ENCODE data around the gene CAPN5. TPM values are rescaled to one million over a fixed set of nuclear protein-coding genes. Genes with fewer than 3 reads are reported as not detected.
"Not testable (repeated sequence)": the region's sequence is repeated elsewhere in the genome, so short reads cannot be mapped to it uniquely, and the experiment has no call there.

Gene CAPN5
- polyA plus RNA-seq, 4 donors, result 22.6 to 31.9 (median 27.0) TPM

DNA sequence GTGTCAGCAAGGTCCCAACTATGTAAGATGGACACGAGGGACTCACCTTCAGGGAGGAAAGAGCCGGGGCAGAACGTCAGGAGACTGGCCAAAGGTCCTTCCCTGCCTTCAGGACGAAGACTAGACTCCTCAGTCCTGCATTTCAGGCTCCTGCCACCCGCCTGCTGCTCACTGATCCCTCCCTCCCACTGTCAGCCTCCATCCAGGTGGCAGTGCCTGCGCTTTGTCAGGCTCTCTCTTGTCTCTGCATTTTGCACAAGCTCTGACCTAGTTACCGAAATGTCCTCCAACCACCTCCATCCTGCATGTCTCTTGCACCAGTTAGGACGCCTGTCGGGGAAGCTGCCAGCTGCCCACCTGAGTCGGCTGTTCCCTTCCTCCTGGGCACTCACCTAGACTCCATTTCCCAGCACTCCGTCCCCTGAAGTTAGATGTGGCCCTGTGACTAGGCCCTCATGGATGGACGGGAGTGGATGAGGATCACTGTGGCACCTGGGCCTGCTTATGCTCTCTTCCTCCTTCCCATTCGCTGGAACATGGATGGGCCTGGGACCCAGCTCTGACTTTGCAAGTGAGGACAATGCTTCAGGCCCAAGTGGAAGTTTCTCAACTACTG, 24.6 kb upstream of the CAPN5 start:
- DNase-seq (ENCODE audit: low read depth in 4 of 4, low spot score in 3 of 4), result no peak

DNA sequence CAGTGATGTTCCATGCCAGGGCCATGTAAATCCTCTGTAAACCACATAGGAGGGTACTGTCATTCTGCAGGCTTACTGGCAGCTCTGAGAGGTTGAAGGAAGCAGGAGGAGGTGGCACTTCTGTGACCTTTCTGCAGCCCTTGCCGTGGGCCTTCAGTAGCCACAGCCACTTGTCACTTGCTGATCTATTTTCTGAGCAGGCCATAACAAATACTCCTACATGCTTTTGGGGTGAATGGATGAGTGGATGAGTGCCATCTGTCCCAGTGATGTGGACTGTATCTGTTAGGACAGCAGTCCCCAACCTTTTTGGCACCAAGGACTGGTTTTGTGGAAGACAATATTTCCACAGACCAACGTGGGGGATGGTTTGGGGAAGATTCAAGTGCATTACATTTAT, 22.4 kb upstream of the CAPN5 start:
- DNase-seq (ENCODE audit: low read depth in 4 of 4, low spot score in 3 of 4), result no peak

DNA sequence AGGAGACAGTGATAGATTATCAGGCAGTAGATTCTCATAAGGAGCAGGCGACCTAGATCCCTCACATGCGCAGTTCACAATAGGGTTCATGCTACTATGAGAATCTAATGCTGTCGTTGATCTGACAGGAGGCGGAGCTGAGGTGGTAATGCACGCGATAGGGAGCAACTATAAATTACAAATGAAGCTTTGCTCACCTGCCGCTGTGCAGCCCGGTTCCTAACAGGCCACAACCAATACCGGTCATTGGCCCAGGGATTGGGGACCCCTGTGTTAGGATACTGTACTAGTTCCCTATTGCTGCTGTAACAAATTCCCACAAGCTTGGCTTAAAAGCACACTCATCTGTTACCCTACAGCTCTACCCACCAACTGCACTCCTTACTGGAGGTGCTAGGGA, 21.9 kb upstream of the CAPN5 start:
- no peak for DNase-seq (ENCODE audit: low read depth in 4 of 4, low spot score in 3 of 4)

DNA sequence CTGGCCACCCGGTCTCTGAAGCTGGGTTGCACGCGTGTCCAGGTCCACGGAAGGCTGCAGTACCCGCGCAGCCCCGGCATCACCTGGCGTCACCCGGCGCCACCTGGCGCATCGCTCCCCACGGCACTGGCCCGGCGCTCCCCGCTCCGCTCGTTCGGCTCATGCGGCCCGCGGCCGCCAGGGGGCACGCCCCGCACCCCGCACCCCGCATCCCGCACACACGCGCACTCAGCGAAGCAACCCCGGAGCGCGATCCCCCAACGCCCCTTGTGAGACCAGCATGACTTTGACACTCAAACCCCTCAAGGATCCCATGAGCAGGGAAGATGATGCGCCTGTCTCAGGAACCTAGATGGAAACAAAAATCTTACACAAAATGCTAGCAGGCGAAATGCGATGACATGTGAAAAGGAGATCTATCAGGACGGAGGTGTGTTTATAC, 20.7 kb upstream of the CAPN5 start:
- DNase-seq (ENCODE audit: low read depth in 4 of 4, low spot score in 3 of 4), result peak in 2 of 4 donors; percentile 7 to 21

DNA sequence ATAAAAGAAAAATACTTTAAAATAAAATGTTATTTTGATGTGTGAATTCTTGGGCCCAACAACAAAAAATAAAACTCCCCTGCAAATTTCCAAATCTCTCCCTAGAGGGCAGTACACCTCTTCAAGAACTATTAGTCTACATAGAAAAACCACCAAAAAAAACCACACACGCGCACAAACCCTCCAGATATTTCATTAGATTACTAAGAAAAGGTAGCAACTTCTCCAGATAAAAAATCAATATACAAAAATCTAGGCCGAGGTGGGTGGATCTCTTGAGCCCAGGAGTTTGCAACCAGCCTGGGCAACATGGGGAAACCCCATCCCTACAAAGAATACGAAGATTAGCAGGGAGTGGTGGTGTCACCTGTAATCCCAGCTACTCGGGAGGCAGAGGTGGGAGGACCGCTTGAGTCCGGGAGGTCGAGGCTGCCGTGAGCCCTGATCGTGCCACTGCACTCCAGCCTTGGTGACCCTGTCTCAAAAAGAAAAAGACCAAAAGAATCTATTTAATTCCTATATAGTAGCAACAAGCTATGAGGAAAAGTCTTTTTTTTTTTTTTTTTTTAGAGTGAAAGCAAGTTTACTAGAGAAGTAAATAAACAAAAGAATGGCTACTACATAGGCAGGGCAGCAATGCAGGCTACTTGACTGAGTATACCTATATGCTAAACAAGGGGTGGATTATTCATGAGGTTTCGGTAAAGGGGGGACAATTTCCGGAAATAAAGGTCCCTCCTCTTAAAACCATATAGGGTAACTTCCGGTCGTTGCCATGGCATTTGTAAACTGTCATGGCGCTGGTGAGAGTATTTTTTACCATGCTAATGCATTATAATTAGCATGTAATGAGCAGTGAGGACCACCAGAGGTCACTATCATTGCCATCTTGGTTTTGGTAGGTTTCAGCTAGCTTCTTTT, 19.5 kb upstream of the CAPN5 start:
- DNase-seq (ENCODE audit: low read depth in 4 of 4, low spot score in 3 of 4), result peak; percentile 81 to 89 (median 86)

DNA sequence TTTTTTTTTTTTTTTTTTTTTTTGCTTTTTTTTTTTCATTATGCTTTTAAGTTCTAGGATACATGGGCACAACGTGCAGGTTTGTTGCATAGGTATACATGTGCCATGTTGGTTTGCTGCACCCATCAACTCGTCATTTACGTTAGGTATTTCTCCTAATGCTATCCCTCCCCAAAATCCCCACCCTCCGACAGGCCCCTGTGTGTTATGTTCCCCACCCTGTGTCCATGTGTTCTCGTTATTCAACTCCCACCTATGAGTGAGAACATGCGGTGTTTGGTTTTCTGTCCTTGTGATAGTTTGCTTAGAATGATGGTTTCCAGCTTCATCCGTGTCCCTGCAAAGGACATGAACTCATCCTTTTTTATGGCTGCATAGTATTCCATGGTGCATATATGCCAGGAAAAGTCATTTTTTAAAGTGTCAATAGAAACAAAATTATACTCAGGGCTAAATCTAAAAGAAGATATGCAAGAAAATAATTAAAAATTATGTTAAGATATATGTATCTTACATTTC, 18.8 kb upstream of the CAPN5 start:
- not testable (repeated sequence) for DNase-seq (ENCODE audit: low read depth in 4 of 4, low spot score in 3 of 4)

DNA sequence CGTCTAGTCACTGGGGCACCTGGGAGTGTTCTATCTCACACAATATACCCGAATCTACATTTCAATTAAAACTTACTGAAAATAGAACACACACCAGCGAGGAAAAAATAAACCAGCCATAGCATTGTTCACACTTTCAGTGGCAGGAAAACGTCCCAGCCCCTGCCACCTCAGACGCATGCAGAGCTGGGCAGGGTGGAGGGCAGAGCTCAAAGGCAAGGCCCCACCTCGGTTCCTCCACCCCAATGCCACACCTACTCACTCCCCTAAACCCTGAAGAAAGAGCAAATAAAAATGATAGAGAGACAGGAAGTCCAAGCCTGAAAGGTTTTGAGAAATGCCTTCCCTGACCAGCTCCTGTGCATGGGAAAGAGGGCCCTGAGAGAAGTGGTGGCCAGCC, 17.7 kb upstream of the CAPN5 start:
- no peak for DNase-seq (ENCODE audit: low read depth in 4 of 4, low spot score in 3 of 4)

DNA sequence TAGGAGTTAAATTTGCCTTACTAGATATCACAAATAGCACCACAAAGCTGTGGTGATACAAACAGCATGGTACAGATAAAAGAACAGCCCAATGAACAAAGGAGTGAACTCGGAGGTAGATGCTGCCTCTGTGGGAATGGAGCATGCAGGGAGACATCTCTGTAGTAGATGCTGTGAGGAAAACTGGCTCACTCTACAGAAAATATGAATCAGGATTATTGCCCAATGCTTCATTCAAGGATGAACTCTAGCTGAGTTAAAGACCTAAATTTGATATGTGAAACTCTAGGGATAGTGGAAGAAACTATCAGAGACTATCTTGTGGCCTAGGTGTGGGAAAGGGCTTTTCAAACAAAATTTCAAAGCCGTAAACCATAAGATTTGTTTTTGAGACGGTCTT, 15.3 kb upstream of the CAPN5 start:
- no peak for DNase-seq (ENCODE audit: low read depth in 4 of 4, low spot score in 3 of 4)

DNA sequence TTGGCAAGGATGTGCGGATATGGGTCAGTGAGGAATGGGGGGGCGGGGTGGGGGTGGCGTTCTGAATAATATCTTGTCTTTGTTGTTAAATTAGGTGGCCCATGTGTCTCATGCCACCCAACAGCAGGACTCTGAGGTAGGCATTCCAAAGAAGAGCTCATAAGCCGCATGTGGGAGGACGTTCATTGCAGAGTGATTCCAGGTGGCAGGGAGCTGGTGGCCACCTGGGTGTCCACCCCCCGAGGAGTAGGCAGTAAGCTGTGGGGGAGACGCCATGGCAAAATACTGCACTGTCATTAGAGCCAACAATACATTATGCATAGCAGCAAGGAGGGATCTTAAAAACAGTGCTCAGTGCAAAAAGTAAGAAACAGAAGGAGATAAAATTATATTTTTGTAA, 14.3 kb upstream of the CAPN5 start:
- DNase-seq (ENCODE audit: low read depth in 4 of 4, low spot score in 3 of 4), result peak in 1 of 4 donors; percentile 38

DNA sequence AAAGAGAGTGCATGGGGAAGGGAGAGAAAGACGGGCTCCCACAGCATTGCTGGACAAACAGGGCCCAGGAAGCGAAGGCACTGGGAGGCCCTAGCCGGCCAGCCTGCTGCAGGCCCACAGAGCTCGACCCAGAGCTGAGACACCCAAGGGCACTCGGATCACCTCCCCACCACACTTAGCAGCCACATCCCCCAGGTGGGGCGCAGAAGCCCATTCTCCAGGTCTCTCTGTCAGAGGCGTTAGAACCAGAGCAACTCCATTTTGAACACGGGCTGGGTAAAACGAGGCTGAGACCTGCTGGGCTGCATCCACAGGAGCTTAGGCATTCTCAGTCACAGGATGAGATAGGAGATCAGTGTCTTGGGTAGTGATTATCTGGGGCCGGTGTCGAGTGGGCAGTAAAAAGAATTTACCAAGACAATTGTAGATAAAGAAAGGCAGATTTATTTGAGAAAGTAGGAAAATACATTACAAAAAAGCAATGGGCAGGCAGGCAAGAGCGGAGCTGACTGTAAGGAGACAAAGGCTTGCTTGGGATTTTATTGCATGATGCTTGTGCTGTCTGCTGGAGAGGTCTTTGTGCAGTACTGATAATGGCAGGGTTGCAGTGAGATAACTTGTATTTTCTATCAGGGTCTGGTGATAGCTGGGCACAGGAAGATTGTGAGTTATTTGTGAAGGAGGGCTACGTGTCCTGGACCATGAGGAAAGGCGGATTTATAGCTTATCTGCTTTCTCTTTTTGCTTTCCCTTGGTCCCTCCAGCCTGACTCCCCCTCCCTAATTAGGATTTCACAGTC, 13.4 kb upstream of the CAPN5 start:
- DNase-seq (ENCODE audit: low read depth in 4 of 4, low spot score in 3 of 4), result no peak

DNA sequence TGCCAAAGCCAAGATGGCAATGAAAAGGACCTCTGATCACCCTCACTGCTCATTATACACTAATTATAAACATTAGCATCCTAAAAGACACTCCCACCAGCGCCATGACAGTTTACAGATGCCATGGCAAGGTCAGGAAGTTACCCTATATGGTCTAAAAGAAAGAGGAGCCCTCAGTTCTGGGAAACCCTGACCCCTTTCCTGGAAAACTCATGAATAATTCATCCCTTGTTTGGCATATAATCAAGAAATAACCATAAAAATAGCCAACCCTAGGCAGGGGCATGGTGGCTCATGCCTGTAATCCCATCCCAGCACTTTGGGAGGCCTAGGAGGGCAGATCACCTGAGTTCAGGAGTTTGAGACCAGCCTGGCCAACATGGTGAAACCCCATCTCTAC, 12.7 kb upstream of the CAPN5 start:
- no peak for DNase-seq (ENCODE audit: low read depth in 4 of 4, low spot score in 3 of 4)

DNA sequence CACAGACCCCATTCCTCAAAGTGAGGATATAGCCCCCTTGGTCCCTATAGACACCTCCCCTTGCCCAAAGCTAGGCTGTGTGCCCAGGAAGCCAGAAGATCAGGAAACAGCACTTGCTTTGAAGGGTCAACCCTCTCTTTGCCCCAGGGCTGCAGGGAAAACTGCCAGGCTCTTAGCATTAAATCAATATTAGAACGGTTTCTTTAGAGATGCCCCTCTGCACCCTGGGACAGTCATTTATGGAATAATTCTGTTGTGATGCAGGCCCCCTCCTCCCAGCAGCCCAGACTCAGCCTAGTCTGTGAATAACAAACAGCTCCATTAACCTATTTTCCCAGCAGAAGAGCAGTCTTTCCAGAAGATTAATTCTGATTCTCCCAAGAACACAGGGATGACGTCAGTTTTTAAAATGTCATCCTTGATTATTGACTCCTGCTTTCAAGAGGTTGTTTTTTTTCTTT, 11.6 kb upstream of the CAPN5 start:
- no peak for DNase-seq (ENCODE audit: low read depth in 4 of 4, low spot score in 3 of 4)

DNA sequence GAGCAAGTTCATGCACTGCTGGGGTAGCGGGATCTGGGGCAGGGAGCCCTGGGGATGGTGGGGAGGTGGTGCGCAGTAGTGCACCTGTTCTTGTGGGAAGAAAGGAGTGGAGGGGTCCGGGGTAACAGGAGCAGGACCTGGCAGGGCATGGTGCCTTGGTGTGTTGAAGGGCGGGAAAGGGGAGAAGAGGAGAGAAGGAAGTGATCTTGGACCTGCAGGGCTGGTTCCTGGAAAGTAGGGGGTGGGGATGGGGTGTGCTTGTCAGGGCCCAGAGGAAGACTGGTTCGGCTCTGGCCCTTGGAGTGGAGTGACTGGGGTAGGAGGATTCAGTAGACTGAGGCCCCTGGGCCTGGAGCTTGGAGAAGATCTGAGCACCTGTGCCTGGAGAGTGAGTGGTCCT, 10.9 kb upstream of the CAPN5 start:
- DNase-seq (ENCODE audit: low read depth in 4 of 4, low spot score in 3 of 4), result no peak

DNA sequence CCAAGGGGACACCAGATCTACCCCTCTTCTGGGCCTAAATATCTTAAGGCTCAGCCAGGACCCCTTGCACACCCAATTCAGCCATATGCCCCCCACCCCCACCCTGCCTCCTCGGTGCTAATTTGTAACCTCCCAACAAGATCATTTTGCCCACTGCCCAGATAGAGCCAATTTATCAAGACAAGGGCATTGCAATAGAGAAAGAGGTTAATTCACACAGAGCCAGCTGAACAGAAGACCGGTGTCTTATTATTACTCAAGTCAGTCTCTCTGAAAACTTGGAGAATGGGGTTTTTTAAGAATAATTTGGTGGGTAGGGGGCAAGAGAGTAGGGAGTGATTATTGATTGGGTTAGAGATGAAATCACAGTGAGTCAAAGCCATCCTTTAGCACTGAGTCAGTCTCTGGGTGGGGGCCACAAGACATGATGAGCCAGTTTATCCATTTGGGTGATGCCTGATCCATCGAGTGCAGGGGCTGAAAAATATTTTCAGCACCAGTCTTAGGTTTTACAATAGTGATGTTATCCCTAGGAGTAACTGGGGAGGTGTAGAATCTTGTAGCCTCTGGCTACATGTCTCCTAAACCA, 9.9 kb upstream of the CAPN5 start:
- DNase-seq (ENCODE audit: low read depth in 4 of 4, low spot score in 3 of 4), result no peak

DNA sequence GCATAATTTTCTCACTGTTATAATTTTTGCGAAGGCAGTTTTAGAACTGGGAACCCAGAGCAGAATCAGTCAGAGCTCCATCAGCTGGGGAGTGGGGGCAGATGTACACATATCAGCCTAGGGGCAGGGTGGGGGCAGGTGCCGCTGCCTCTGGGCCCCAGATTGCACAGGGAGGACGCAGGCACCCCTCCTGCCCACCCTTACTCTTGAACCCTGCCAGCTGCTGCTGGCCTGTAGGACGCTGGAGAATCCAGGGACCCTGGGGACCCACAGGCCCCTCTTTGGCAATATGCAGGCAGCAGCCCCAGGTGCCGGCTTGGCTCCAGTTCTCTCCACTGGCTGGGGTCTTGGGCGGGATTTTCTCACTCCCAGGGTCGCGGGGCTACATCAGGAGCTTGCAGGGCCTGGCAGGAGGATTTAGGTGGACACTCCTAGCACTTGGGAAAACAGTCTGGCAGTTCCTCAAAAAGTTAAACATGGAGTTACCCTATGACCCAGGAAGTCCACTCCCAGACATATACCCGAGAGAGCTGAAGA, 8.8 kb upstream of the CAPN5 start:
- no peak for DNase-seq (ENCODE audit: low read depth in 4 of 4, low spot score in 3 of 4)

DNA sequence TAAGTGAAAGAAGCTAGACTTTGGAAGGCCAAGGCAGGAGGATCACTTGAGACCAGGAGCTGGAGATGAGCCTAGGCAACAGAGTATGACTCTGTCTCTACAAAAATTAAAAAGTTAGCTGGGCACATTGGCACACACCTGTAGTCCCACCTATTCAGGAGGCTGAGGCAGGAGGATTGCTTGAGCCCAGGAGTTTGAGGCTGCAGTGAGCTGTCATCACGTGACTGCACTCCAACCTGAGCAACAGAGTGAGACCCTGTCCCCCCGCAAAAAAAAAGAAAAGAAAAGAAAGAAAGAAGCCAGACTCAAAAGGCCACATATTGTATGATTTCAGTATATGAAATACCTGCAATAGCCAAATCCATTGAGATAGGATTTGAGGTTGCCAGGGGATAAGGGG, 7.9 kb upstream of the CAPN5 start:
- DNase-seq (ENCODE audit: low read depth in 4 of 4, low spot score in 3 of 4), result no peak

DNA sequence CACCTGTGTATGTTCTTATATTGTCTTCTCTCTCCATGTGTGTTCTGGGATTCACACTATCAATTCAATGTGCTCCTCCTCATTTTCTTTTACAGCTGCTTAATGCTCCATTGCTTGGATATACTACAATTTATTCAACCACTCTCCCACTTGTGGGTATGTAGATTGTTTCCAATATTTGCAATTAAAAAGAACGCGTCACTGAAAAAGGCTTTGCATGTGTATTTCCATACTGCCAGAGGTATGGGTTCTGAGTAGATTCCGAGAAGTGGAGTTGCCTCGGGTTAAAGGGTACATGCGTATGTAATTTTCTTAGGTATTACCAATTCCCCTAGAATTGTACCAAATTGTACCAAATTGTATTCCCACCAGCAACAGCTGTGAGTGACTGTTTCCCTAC, 7.0 kb upstream of the CAPN5 start:
- DNase-seq (ENCODE audit: low read depth in 4 of 4, low spot score in 3 of 4), result no peak

DNA sequence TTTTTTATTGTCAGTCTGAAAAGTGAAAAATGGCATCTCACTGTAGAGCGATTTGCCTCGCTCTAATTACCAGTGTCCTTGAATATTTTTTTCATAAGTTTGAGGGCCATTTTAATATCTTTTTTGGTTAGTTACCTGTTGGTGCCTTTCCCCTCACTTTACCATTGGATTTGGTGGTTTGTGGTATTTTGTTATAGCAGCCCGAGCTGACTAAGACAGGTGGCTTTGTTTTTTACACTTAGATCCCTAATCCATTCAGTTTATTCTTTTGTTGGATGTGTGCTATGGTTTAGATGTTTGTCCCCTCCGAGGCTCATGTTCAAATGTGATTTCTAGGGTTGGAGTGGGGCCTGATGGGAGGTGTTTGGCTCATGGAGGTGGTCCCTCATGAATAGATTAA, 6.5 kb upstream of the CAPN5 start:
- DNase-seq (ENCODE audit: low read depth in 4 of 4, low spot score in 3 of 4), result no peak

DNA sequence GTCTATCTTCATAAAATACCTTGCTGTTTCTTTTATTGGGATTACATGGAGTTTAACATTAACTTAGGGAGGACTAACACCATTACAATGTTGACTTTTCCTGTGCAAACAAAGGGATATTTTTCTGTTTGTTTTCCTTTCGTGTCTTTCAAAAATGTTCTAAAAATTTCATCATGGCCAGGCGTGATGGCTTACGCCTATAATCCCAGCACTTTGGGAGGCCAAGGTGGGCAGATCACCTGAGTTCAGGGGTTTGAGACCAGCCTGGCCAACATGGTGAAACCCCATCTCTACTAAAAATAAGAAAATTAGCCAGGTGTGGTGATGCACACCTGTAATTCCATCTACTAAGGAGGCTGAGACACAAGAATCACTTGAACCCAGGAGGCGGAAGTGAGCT, 5.5 kb upstream of the CAPN5 start:
- DNase-seq (ENCODE audit: low read depth in 4 of 4, low spot score in 3 of 4), result not testable (repeated sequence)

DNA sequence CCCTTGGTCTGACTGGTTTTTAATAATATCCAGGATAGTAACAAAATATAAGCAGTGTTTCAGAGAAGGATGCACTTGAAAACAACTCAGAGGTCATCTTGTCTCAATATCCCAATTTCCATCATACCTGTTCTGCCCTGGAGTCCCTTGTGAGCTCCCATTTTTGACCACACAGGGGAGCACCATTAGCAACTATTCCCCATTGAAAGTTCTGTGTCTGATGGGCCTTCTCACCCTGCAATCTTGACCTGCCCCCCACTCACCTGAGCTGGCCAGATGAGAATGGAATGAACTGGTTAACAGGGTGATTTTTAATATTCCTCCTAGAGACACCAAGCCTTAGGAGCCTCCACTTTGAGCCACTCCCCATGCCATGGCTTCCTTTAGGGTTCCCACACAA, 3.8 kb upstream of the CAPN5 start:
- no peak for DNase-seq (ENCODE audit: low read depth in 4 of 4, low spot score in 3 of 4)
